Frontal cortex (tissue), 4 donors: ENCODE measurements around the gene MT2A. TPM values are rescaled to one million over a fixed set of nuclear protein-coding genes. Genes with fewer than 3 reads are reported as not detected.
A peak's percentile ranks its signal among the peaks of the same experiment; 100 is the strongest.

ENCODE experiments used
- DNase-seq, 2 donors: peaks; one replicate each; pipeline ENCODE4 v3.0.0; 2012; ENCODE audit warnings: low spot score in 2 of 2
- FAIRE-seq: peaks from 2 replicates; lab custom pipeline; 2012; peaks lifted over from hg19 to GRCh38; lab: Jason Lieb, UNC
- total RNA-seq: library from RNA; depleted of rRNA; stranded (reverse); fragments of >200 nt; gene quantifications from one replicate; pipeline ENCODE4 v1.2.3, GENCODE V29; 2014
- donor health status: control.
- donor health status: control.
- donor health status: control.

MT2A gene
- total RNA-seq, 1 donor from 2014 or later: 1.6 TPM

GRCh38 chr16:56634715-56635440 is 26.5 kb downstream of the MT2A start:
- FAIRE-seq: no peak
- DNase-seq: no peak

GRCh38 chr16:56635441-56635967 is 27.1 kb downstream of the MT2A start:
- FAIRE-seq (no peak), DNase-seq (no peak)

DNA sequence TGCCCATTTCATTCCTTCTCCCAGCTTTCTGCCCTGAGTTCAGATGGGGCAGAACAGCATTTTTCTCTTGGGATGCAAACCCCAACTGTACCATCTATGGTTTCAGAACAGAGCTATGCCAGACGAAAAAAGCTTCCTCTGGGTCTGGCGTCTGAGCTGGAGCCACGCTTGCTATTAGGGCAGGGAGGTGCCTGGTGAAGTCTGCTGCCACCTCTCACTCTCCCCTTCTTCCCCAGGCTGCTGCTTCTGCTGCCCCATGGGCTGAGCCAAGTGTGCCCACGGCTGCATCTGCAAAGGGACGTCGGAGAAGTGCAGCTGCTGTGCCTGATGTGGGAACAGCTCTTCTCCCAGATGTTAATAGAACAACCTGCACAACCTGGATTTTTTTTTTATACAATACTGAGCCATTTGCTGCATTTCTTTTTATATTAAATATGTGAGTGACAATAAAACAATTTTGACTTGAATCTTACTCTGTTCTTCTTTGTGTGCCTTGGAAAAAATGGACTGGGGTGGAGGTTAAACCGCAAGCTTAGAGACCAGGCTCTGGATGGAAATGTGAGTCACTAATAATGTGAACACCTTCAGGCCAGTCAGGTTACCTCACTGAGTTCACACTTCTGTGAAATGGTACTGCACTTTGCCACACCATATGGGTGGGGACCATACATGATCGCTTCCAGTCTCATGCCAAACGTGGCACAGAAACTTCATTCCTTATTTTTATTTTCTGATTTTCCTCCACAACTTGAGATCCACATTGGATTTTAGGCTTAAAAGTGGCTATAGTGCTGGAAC is 28.4 kb downstream of the MT2A start:
- no peak for DNase-seq
- FAIRE-seq: no peak

DNA sequence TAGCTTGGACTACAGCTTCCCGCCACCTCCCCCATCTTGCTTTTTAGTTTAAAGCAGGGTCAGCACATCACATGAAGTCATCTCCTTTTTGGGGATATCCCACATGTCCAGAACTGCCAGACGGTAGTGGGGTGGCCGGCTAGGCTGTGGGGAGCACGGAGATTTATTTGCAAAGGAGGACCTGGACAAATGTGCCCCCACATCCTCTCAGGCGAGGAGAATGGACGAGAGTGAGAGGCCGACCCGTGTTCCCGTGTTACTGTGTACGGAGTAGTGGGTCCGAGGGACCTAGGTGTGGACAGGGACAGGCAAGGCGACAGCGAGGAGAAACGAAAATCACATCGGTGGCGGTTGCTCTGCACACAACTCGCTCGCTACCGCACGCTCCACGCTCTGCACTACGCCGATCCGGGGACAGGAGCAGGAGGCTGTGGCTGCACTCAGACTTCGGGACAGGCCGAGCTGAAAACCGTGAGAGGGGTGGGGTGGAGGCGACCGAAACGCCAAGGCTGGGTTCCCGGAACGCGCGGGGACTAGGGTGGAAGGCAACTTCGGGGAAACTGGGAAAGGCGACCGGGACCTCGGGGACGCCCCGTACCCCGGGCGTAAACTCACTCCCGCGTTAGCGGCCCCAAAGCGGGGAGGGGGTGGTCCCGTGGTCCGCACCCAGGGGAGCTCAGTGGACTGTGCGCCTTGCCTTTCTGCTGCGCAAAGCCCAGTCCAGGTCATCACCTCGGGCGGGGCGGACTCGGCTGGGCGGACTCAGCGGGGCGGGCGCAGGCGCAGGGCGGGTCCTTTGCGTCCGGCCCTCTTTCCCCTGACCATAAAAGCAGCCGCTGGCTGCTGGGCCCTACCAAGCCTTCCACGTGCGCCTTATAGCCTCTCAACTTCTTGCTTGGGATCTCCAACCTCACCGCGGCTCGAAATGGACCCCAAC is 29.7 kb downstream of the MT2A start, which contains the start of gene MT1A:
TSS of gene MT1A (plus strand) at position 853 of the 937 bp plus-strand sequence. CDS start at position 926, 73 bp downstream.
- DNase-seq (peak; percentile 54 to 71), FAIRE-seq (no peak)

DNA sequence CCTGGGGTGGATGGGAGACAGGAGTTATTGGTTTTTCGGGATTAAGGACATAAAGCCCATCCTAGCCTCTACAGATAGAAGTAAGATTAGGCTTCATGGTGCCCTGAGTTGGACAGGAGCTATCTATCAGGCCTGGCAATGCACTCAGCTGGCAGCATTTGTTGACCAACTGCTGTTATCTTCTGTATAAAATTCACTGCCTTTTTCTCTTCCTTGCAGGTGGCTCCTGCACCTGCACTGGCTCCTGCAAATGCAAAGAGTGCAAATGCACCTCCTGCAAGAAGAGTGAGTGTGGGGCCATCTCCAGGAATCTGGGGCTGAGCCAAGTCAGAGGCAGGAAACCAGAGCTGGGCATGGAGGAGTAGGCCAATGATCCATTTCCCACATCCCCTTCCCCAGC is 30.7 kb downstream of the MT2A start:
- FAIRE-seq: no peak
- DNase-seq: no peak

DNA sequence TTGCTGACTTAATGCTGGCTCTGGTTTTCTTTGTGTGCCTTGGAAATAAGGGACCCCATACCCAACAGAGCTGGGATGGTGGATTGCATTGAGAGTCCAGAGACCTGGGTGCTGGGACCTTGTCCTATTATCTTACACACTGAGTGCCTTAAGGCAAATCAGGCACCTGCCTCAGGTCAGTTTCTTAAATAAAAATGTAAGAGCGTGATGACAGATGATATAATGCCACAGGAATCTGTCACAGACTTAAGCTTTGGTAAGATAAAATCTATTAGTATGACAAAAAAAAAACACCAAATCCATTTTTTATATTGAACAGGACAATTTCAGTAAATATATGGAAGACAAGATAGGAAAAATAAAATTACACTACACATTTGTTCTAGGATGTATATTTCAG is 31.7 kb downstream of the MT2A start:
- FAIRE-seq (no peak), DNase-seq (no peak)

GRCh38 chr16:56641166-56641565 is 32.8 kb downstream of the MT2A start:
- FAIRE-seq (no peak), DNase-seq (no peak)

DNA sequence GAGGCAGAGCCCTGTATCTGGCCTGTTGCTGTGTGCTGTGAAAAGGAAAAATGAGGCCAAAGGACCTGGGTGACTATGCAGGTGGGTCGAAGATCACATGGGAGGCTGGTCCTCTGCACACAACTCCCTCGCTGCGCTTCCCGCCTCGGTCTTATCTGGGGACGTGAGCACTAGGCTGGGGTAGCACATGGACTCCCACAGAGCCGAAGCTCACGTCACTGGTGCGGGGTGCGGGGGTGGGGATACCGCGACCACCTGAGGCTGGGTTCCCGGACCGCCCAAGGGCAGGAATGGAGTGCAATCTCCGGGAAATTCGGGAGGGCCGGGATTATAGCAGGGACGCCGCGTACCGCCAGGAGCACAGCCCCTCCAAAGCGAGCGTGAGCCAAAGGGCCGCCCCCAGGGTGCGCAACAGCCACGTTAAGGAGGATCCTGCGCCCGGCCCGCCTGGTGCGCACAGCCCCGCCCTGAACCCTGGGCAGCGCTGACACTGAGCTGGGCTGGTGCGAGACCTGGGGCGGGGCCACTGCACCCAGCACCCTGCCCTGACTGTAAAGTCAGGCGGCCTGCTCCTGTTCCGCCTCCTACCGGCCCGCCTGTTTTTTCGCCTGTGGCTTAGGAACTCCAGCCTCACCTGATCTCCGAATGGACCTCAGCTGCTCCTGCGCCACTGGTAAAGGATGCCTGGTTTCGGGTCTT is 34.8 kb downstream of the MT2A start:
- FAIRE-seq (no peak), DNase-seq (peak in 1 of 2 donors; percentile 56)

GRCh38 chr16:56643833-56644232 is 35.4 kb downstream of the MT2A start:
- FAIRE-seq: no peak
- no peak for DNase-seq

DNA sequence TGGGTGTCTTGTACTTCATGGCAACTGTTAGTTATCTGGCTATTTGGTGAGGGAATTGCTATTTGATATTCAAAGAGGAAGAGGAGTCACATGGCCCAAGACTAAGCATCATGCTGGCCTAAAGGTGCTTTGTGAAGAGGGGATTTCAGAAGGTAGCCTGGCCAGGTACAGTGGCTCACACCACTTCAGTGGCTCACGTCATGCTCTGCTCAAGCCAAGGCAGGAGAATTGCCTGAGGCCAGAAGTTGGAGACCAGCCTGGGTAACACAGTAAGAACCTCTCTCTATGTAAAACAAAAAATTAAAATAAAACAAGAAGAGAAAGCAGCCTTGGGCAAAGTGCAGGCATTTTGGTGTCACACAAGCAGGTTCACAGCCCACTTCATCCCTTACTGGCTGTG is 36.9 kb downstream of the MT2A start:
- DNase-seq: no peak
- FAIRE-seq: no peak

GRCh38 chr16:56645838-56646237 is 37.5 kb downstream of the MT2A start:
- FAIRE-seq (no peak), DNase-seq (no peak)

DNA sequence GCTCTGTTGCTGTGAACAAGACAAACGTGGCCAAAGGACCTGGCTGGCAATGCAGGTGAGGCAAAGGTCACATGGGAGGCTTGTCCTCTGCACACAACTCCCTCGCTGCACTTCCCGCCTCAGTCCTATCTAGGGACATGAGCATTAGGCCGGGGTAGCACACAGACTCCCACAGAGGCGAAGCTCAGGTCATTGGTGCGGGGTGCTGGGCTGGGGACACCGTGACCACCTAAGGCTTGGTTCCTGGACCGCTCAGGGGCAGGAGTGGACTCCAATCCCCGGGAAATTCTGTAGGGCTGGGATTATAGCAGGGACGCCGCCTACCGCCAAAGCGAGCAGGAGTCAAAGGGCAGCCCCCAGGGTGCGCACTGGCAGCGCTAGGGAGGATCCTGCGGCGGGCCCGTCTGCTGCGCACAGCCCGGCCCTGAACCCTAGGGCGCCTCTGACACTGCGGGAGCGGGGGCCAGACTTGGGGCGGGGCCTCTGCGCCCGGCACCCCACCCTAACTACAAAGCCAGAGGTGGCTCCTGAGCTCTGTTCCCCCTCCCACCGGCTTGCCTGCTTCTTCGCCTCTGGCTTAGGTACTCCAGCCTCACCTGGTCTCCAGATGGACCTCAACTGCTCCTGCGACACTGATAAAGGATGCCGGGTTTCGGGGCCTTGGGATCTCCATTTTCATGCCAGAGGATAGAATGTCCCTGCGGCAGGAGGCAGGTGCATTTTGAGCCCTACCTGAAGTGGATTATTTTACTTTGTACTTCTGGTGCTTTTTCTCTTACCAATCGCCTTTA is 39.5 kb downstream of the MT2A start:
- FAIRE-seq (no peak), DNase-seq (no peak)

DNA sequence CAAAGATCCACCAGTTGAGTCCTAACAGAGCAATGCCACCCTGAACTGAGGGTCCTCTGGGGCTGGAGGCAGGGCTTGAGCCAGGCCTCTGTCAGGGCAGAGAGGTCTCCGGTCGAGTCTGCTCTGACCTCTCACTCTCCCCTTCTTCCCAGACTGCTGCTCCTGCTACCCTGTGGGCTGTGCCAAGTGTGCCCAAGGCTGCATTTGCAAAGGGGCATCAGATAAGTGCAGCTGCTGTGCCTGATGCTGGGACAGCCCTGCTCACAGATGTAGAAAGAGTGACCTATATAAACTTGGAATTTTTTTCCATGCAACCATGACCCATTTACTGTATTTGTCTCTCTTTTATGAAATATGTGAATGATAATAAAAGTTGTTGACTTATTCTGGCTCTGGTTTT is 40.9 kb downstream of the MT2A start:
- FAIRE-seq (no peak), DNase-seq (no peak)

DNA sequence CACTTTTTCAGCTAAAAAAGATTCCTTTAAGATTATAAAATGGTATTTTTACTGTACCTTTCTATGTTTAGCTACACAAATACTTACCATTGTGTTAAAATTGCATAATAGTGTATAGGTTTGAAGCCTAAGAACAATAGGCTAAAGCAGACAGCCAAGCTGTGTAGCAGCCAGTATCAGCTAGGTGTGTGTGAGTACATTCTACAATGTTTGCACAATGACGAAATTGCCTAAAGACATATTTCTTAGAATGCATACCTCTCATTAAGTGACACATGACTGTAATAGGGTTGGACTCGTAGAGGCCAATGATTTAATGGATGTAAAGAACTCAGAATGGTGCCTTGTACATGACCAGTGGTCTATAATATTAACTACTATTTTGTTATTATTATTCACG is 41.4 kb downstream of the MT2A start:
- FAIRE-seq: no peak

DNA sequence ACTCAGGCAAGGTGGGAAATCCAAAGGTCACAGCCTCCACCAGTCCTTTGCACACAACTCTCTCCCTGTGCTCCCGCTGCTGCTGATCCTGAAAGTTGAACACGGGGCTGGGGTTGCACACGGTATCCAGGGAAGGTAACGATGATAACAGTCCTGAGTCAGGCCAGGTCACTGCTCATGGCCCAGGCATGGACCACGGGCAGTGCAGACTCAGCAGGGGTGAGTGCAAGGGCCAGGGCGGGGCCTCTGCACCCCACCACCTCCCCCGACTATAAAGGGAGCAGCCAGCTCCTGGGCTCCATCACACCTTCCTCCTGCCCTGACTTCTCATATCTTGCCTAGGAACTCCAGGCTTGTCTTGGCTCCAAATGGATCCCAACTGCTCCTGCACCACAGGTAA is 43.2 kb downstream of the MT2A start, which contains the start of gene MT1B:
TSS of gene MT1B (plus strand) at position 301 of the 400 bp plus-strand sequence. CDS start at position 369, 68 bp downstream.
- no peak for FAIRE-seq

More for the DNA sequence above, 41.4 kb downstream of the MT2A start:
- DNase-seq: no peak

DNA sequence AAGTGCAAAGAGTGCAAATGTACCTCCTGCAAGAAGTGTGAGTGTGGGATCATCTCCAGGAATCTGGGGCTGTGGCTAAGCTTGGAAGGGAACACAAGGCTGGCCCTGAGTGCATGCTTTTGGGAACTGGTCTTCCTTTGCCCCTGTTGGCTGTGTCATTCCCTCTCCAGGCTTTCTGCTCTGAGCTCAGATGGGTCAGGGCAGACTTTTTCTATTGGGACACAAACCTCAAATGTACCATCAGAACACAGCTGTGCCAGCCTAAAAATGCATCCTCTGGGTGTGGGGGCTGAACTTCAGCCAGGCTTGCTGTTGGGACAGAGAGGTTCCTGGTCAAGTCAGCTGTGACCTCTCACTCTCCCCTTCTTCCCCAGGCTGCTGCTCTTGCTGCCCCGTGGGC is 44.2 kb downstream of the MT2A start:
- DNase-seq: no peak
- FAIRE-seq: no peak

More for the DNA sequence above, 43.2 kb downstream of the MT2A start, which contains the start of gene MT1B:
- no peak for DNase-seq

DNA sequence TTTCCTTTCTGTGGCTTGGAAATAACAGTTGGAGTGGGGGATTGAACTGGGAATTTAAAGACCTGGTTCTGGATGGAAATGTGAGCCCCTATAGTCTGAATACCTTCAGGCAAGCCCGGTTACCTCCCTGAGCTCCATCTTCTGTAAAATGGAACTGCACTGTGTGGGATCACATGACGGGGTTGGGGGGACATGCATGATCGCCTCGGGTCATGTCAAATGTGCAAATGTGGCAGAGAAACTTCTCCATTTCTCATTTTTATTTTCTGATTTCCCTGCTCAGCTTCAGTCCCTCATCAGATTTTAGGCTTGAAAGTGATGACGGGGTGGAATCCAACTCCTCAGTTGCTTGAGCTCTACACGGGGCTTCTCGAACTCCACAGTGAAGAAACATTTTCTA is 44.8 kb downstream of the MT2A start:
- DNase-seq (no peak), FAIRE-seq (no peak)

GRCh38 chr16:56657555-56658326 is 49.4 kb downstream of the MT2A start, which contains the start of gene MT1F:
TSS of gene MT1F (plus strand) at chr16:56657959. CDS start at chr16:56658059, 100 bp downstream.
- peak; percentile 42 to 58 for DNase-seq
- no peak for FAIRE-seq
